Measurements from ENCODE around the gene CCNY.

The CCNY gene

DNA sequence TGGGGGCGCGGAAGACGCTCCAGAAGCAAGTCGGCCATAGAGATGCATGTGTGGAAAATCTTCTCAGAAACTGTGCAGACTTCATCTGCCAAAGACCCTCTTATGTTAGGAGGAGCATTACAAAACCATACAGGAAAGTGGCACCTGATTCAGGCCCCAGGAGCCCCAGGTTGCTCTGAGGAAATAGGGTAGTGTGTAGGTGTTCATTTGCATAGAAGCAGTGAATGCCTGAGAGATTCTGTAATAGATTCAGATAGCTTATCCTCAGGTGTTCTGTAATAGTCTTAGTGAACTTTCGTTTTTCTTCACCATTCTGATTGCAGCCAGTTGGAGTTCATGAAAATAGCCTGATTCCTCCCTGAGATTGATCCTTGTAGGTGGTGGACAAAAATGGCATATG lies 162.4 kb downstream of the CCNY start:
- no peak for DNase-seq
- TF ChIP-seq, protein P1, sequence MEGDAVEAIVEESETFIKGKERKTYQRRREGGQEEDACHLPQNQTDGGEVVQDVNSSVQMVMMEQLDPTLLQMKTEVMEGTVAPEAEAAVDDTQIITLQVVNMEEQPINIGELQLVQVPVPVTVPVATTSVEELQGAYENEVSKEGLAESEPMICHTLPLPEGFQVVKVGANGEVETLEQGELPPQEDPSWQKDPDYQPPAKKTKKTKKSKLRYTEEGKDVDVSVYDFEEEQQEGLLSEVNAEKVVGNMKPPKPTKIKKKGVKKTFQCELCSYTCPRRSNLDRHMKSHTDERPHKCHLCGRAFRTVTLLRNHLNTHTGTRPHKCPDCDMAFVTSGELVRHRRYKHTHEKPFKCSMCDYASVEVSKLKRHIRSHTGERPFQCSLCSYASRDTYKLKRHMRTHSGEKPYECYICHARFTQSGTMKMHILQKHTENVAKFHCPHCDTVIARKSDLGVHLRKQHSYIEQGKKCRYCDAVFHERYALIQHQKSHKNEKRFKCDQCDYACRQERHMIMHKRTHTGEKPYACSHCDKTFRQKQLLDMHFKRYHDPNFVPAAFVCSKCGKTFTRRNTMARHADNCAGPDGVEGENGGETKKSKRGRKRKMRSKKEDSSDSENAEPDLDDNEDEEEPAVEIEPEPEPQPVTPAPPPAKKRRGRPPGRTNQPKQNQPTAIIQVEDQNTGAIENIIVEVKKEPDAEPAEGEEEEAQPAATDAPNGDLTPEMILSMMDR (IDR thresholded peaks at IDR 0.05; ENCODE audit: low read depth, low read length) = no peak
- Histone ChIP-seq H3K4me3 (ENCODE audit: low read depth, low read length) (no peak overlapping the region), H3K27ac (no peak overlapping the region), H3K27me3 (ENCODE audit: insufficient read depth, low read depth, severe bottlenecking) (no peaks in the 10 kb centered on the region), H3K36me3 (no peaks in the 10 kb centered on the region), H3K9me3 (ENCODE audit: severe bottlenecking) (no peaks in the 10 kb centered on the region)

GRCh38 chr10:35501923-35502322 lies 165.6 kb downstream of the CCNY start:
- Histone ChIP-seq H3K36me3 (no peaks in the 10 kb centered on the region), H3K27me3 (ENCODE audit: insufficient read depth, low read depth, severe bottlenecking) (no peaks in the 10 kb centered on the region), H3K9me3 (ENCODE audit: severe bottlenecking) (no peaks in the 10 kb centered on the region), H3K27ac (no peak overlapping the region), H3K4me3 (ENCODE audit: low read depth, low read length) (no peak overlapping the region)
- TF ChIP-seq, protein P1 (IDR thresholded peaks at IDR 0.05; ENCODE audit: low read depth, low read length) = peak; percentile 24; the same call in 1 of the 2 replicates
- DNase-seq = no peak

DNA sequence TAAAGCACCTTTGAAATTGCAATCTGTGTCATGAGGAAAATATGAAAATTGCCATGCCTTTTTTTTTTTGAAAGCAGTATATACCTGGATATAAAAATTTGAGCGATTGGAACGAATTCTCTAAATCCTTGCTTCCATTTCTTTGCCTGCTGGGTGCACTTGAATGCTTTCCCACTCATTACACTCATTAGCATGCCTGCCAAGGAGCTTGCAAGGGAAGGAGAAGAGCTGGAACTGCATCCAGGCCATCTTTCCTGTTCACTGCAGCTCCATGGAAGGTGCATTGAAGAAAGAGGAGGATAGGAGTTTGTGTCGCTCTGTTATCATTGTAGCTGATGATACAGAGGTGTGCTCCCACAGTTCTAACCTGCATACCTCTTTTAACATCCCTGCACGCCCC lies 166.4 kb downstream of the CCNY start:
- TF ChIP-seq, protein P1 (IDR thresholded peaks at IDR 0.05; ENCODE audit: low read depth, low read length) = no peak
- Histone ChIP-seq H3K27me3 (ENCODE audit: insufficient read depth, low read depth, severe bottlenecking) (no peaks in the 10 kb centered on the region), H3K27ac (no peak overlapping the region), H3K9me3 (ENCODE audit: severe bottlenecking) (no peaks in the 10 kb centered on the region), H3K4me3 (ENCODE audit: low read depth, low read length) (no peak overlapping the region), H3K36me3 (no peaks in the 10 kb centered on the region)
- no peak for DNase-seq

GRCh38 chr10:35503578-35503977 lies 167.3 kb downstream of the CCNY start:
- H3K27me3 ChIP-seq (ENCODE audit: insufficient read depth, low read depth, severe bottlenecking) = no peaks in the 10 kb centered on the region
- no peaks in the 10 kb centered on the region for H3K36me3 ChIP-seq

GRCh38 chr10:35504132-35504531 lies 167.8 kb downstream of the CCNY start:
- Histone ChIP-seq H3K4me3 (ENCODE audit: low read depth, low read length) (no peak overlapping the region), H3K27me3 (ENCODE audit: insufficient read depth, low read depth, severe bottlenecking) (no peaks in the 10 kb centered on the region), H3K36me3 (no peaks in the 10 kb centered on the region), H3K27ac (no peak overlapping the region), H3K9me3 (ENCODE audit: severe bottlenecking) (no peaks in the 10 kb centered on the region)
- DNase-seq = no peak
- TF ChIP-seq, protein P1 (IDR thresholded peaks at IDR 0.05; ENCODE audit: low read depth, low read length) = no peak

More at GRCh38 chr10:35503578-35503977, 167.3 kb downstream of the CCNY start:
- H3K4me3 ChIP-seq (ENCODE audit: low read depth, low read length) = no peak overlapping the region
- TF ChIP-seq, protein P1 (IDR thresholded peaks at IDR 0.05; ENCODE audit: low read depth, low read length) = no peak
- H3K27ac ChIP-seq = no peak overlapping the region
- no peak for DNase-seq
- no peaks in the 10 kb centered on the region for H3K9me3 ChIP-seq (ENCODE audit: severe bottlenecking)

GRCh38 chr10:35505241-35505873 lies 169.0 kb downstream of the CCNY start:
- no peak overlapping the region for H3K4me3 ChIP-seq (ENCODE audit: low read depth, low read length)
- TF ChIP-seq, protein P1 (IDR thresholded peaks at IDR 0.05; ENCODE audit: low read depth, low read length) = no peak
- DNase-seq = no peak
- no peaks in the 10 kb centered on the region for H3K36me3 ChIP-seq
- no peaks in the 10 kb centered on the region for H3K9me3 ChIP-seq (ENCODE audit: severe bottlenecking)
- no peak overlapping the region for H3K27ac ChIP-seq
- no peaks in the 10 kb centered on the region for H3K27me3 ChIP-seq (ENCODE audit: insufficient read depth, low read depth, severe bottlenecking)
